Activated CD4-positive, alpha-beta T cell treated with anti-CD3 and anti-CD28 coated beads, Interleukin-10, Interleukin-2, amounts not matched to agents 100 ng/mL and 50 ng/mL, durations not matched to agents 16 hours and 8 hours (primary cell): ENCODE results near the gene DAB1.

Experiments
- DNase-seq: peaks from one replicate; pipeline ENCODE4 v3.0.0-alpha.2; 2020

The DAB1 gene

GRCh38 chr1:57311006-57311405, 112.9 kb downstream of the DAB1 start:
- DNase-seq: no peak

- DNase-seq: no peak
Observed at GRCh38 chr1:57309630-57310029, 114.2 kb downstream of the DAB1 start.

GRCh38 chr1:57307392-57308170, 116.3 kb downstream of the DAB1 start:
- peak; percentile 82 for DNase-seq

- DNase-seq: no peak
Observed at GRCh38 chr1:57304591-57304990, 119.3 kb downstream of the DAB1 start.

- no peak for DNase-seq
Observed at GRCh38 chr1:57302812-57303596, 120.9 kb downstream of the DAB1 start.

GRCh38 chr1:57300186-57300585, 123.7 kb downstream of the DAB1 start:
- DNase-seq: no peak

GRCh38 chr1:57296726-57297250, 127.1 kb downstream of the DAB1 start:
- DNase-seq: no peak

- no peak for DNase-seq
Observed at GRCh38 chr1:57295326-57295725, 128.5 kb downstream of the DAB1 start.

- DNase-seq: no peak
Observed at GRCh38 chr1:57294177-57294576, 129.7 kb downstream of the DAB1 start.

- DNase-seq: no peak
Observed at GRCh38 chr1:57293214-57293613, 130.6 kb downstream of the DAB1 start.

GRCh38 chr1:57289781-57290180, 134.1 kb downstream of the DAB1 start:
- DNase-seq: no peak

GRCh38 chr1:57285992-57286391, 137.9 kb downstream of the DAB1 start:
- no peak for DNase-seq

GRCh38 chr1:57282411-57282810, 141.4 kb downstream of the DAB1 start:
- DNase-seq: no peak

- no peak for DNase-seq
Observed at GRCh38 chr1:57281324-57281723, 142.5 kb downstream of the DAB1 start.

- DNase-seq: no peak
Observed at GRCh38 chr1:57279909-57280666, 143.8 kb downstream of the DAB1 start.

- DNase-seq: no peak
Observed at GRCh38 chr1:57278558-57278957, 145.3 kb downstream of the DAB1 start.

- DNase-seq: no peak
Observed at GRCh38 chr1:57277681-57278080, 146.2 kb downstream of the DAB1 start.

- DNase-seq: no peak
Observed at GRCh38 chr1:57276918-57277317, 146.9 kb downstream of the DAB1 start.

GRCh38 chr1:57272601-57273000, 151.3 kb downstream of the DAB1 start:
- DNase-seq: no peak

- DNase-seq: no peak
Observed at GRCh38 chr1:57272150-57272549, 151.7 kb downstream of the DAB1 start.

- DNase-seq: no peak
Observed at GRCh38 chr1:57270927-57271698, 152.7 kb downstream of the DAB1 start.

GRCh38 chr1:57269630-57270225, 154.1 kb downstream of the DAB1 start:
- DNase-seq: no peak
